OCI-LY1 (cell line): ENCODE data around the gene PAX3.

ENCODE experiments used
- H2AFZ ChIP-seq: fragments of 200-600 bp; sonication (generic), shearing (Covaris generic); 2 replicates; pipeline ENCODE4 v1.6.0; 2014; ENCODE audit warnings: antibody characterized with exemption, mild to moderate bottlenecking, low read length
- H3F3A ChIP-seq: fragments of 200-600 bp; sonication (generic), shearing (Covaris generic); 2 replicates; pipeline ENCODE4 v1.6.0; 2014; ENCODE audit warnings: mild to moderate bottlenecking, antibody characterized with exemption, low read length, moderate library complexity; ENCODE audit not compliant: insufficient read depth
- H3K27ac ChIP-seq: fragments of 200-600 bp; sonication (generic); 2 replicates; pipeline ENCODE4 v1.5.1; 2014; ENCODE audit warnings: low read length, mixed run types, mild to moderate bottlenecking, low read depth; ENCODE audit not compliant: poor library complexity, severe bottlenecking
- H3K27me3 ChIP-seq: fragments of 200-600 bp; sonication (generic); 2 replicates; pipeline ENCODE4 v1.6.0; 2014; ENCODE audit warnings: antibody characterized with exemption, mild to moderate bottlenecking, low read length, moderate library complexity; ENCODE audit not compliant: insufficient read depth
- H3K36me3 ChIP-seq: fragments of 200-600 bp; sonication (generic); 2 replicates; pipeline ENCODE4 v1.6.1; 2014; ENCODE audit warnings: mild to moderate bottlenecking, antibody characterized with exemption, low read length, moderate library complexity, mixed read lengths; ENCODE audit not compliant: insufficient read depth
- H3K4me1 ChIP-seq: fragments of 200-600 bp; sonication (generic); 2 replicates; pipeline ENCODE4 v1.5.1; 2014; ENCODE audit warnings: mild to moderate bottlenecking, low read length, moderate library complexity; ENCODE audit not compliant: insufficient read depth, severe bottlenecking
- H3K4me2 ChIP-seq: fragments of 200-600 bp; sonication (generic), shearing (Covaris generic); 2 replicates; pipeline ENCODE4 v1.6.1; 2014; ENCODE audit warnings: low read length
- H3K4me3 ChIP-seq: fragments of 200-600 bp; sonication (generic); 2 replicates; pipeline ENCODE4 v1.5.1; 2014; ENCODE audit warnings: low read length, low read depth, mild to moderate bottlenecking, mixed read lengths; ENCODE audit not compliant: poor library complexity, severe bottlenecking
- H3K79me2 ChIP-seq: fragments of 200-600 bp; shearing (Covaris generic); 2 replicates; pipeline ENCODE4 v1.6.1; 2016; ENCODE audit warnings: mixed run types, low read length, mixed read lengths; ENCODE audit not compliant: insufficient read depth
- H3K9ac ChIP-seq: fragments of 200-600 bp; sonication (generic), shearing (Covaris generic); 2 replicates; pipeline ENCODE4 v1.6.1; 2014; ENCODE audit warnings: mild to moderate bottlenecking, low read length, mixed read lengths
- H3K9me2 ChIP-seq: fragments of 200-600 bp; sonication (generic), shearing (Covaris generic); 2 replicates; pipeline ENCODE4 v1.6.1; 2014; ENCODE audit warnings: low read depth, mild to moderate bottlenecking, low read length, mixed read lengths
- H3K9me3 ChIP-seq: fragments of 200-600 bp; shearing (Covaris generic); 2 replicates; pipeline ENCODE4 v1.6.1; 2014; ENCODE audit warnings: low read length, mixed read lengths
- H4K20me1 ChIP-seq: fragments of 200-600 bp; sonication (generic), shearing (Covaris generic); 2 replicates; pipeline ENCODE4 v1.6.0; 2016; ENCODE audit warnings: mild to moderate bottlenecking, low read length; ENCODE audit not compliant: insufficient read depth
- CTCF ChIP-seq: fragments of 200-600 bp; sonication (generic), shearing (Covaris generic); IDR thresholded peaks from 2 replicates; pipeline ENCODE4 v1.5.1; 2017; ENCODE audit warnings: mild to moderate bottlenecking, antibody characterized with exemption, low read length, moderate library complexity, mixed read lengths
- EZH2 ChIP-seq: fragments of 200-600 bp; sonication (generic), shearing (Covaris generic); IDR thresholded peaks from 2 replicates; pipeline ENCODE4 v1.8.0; 2017; ENCODE audit warnings: borderline replicate concordance, mixed run types, mild to moderate bottlenecking, antibody characterized with exemption, low read length, moderate library complexity, mixed read lengths

Gene PAX3

GRCh38 chr2:222214885-222215284, 83.9 kb downstream of the PAX3 start:
- Histone ChIP-seq H3K9me3 (no peaks in the 10 kb centered on the region), H2AFZ (no peak overlapping the region), H4K20me1 (no peaks in the 10 kb centered on the region), H3F3A (no peaks in the 10 kb centered on the region), H3K79me2 (no peaks in the 10 kb centered on the region), H3K4me3 (no peak overlapping the region), H3K4me1 (no peaks in the 10 kb centered on the region), H3K36me3 (no peaks in the 10 kb centered on the region), H3K27me3 (no peaks in the 10 kb centered on the region), H3K9me2 (no peaks in the 10 kb centered on the region), H3K4me2 (no peak overlapping the region), H3K9ac (no peak overlapping the region), H3K27ac (no peak overlapping the region)
- TF ChIP-seq CTCF (no peak), EZH2 (no peak)

GRCh38 chr2:222213049-222213448, 85.7 kb downstream of the PAX3 start:
- no peaks in the 10 kb centered on the region for H3K36me3 ChIP-seq
- TF ChIP-seq CTCF = no peak
- TF ChIP-seq EZH2 = no peak
- no peaks in the 10 kb centered on the region for H3K9me2 ChIP-seq
- H3K27me3 ChIP-seq = no peaks in the 10 kb centered on the region
- H3K4me3 ChIP-seq = no peak overlapping the region
- H3K4me1 ChIP-seq = no peaks in the 10 kb centered on the region
- H4K20me1 ChIP-seq = no peaks in the 10 kb centered on the region
- no peak overlapping the region for H2AFZ ChIP-seq
- H3K9me3 ChIP-seq = no peaks in the 10 kb centered on the region
- no peak overlapping the region for H3K27ac ChIP-seq
- no peaks in the 10 kb centered on the region for H3F3A ChIP-seq
- no peak overlapping the region for H3K4me2 ChIP-seq
- no peak overlapping the region for H3K9ac ChIP-seq
- no peaks in the 10 kb centered on the region for H3K79me2 ChIP-seq

GRCh38 chr2:222212571-222212970, 86.2 kb downstream of the PAX3 start:
- Histone ChIP-seq H3K27ac (no peak overlapping the region), H3K9me2 (no peaks in the 10 kb centered on the region), H3K9ac (no peak overlapping the region), H3K27me3 (no peaks in the 10 kb centered on the region), H3K9me3 (no peaks in the 10 kb centered on the region), H4K20me1 (no peaks in the 10 kb centered on the region), H3K36me3 (no peaks in the 10 kb centered on the region), H3K4me1 (no peaks in the 10 kb centered on the region), H3F3A (no peaks in the 10 kb centered on the region), H3K79me2 (no peaks in the 10 kb centered on the region), H2AFZ (no peak overlapping the region), H3K4me2 (no peak overlapping the region), H3K4me3 (no peak overlapping the region)
- no peak for TF ChIP-seq EZH2
- no peak for TF ChIP-seq CTCF
